ENCODE data around the gene STRN4.

DNA sequence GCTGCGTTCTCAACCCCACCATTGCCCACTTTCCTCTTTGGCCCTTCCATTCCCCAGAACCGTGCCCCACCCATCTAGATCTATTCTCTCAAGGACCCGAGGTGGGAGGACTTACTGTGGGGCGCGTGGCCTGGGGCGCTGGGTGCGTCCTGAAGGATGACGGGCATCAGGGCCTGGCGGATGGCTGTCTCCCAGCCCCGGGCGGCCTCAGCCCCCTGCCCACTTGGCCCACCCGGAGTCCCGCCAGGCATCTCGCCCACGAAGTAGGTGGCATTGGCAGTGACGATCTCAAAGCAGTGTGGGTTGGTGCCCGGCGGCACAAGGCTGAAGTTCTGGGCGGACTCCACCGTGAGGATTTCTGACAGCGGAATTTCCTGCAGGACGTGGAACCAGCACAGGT, 52.5 kb downstream of the STRN4 start:
- TF ChIP-seq CTCF (IDR thresholded peaks at IDR 0.05) (no peak), POLR2A (IDR thresholded peaks at IDR 0.05) (no peak)
